K562 (cell line): ENCODE data around the gene COQ8B. TPM values are rescaled to one million over a fixed set of nuclear protein-coding genes. Genes with fewer than 3 reads are reported as not detected.

Experiments used
- ATAC-seq: fragments of 200-7000 bp; cut with Tn5 transposase; 3 replicates; pipeline ENCODE4 v1.9.1; 2020; ENCODE audit warnings: moderate library complexity
- BruUV-seq: library from RNA; stranded (reverse); fragments of 400-500 nt; replicated peaks from 2 replicates; lab custom pipeline; 2021; lab: Mats Ljungman, UMichigan
- CTCF ChIA-PET: fragments of 300-600 bp; formaldehyde crosslinking; extraction: SDS; loops from one replicate; lab custom pipeline; 2021; ENCODE audit warnings: low intra/inter-chr PET ratio; lab: Yijun Ruan, JAX
- POLR2A ChIA-PET: fragments of 300-600, 350-650 bp; sonication (Branson Sonifier 250); formaldehyde crosslinking; extraction: SDS; loops from one replicate; lab custom pipeline; 2021; ENCODE audit warnings: antibody characterized with exemption, inconsistent platforms; lab: Yijun Ruan, JAX
- DNase-seq, 4 experiments: peaks; one replicate each; pipeline versions ENCODE4 v3.0.0 to v3.0.0-alpha.2; 2011 to 2018; ENCODE audit warnings: low spot score in 3 of 4, mixed read lengths in 3 of 4; ENCODE audit errors: extremely low read depth in 1 of 4
- FAIRE-seq: peaks from 2 replicates; lab custom pipeline; 2011; peaks lifted over from hg19 to GRCh38; lab: Jason Lieb, UNC
- H2AFZ ChIP-seq: 2 replicates; pipeline ENCODE4 v1.6.0; 2011; ENCODE audit warnings: low read depth, low read length, control low read depth, inconsistent platforms
- H3K27ac ChIP-seq: fragments of 200-600 bp; 3 replicates; pipeline ENCODE4 v1.8.0; 2011; ENCODE audit warnings: low read depth, mild to moderate bottlenecking, control low read depth, inconsistent platforms, low read length, moderate library complexity, mixed read lengths; ENCODE audit errors: extremely low read depth
- H3K27me3 ChIP-seq, 2 experiments: fragments of 300-600 bp in 1 of 2; 2 replicates in 1 of 2; 3 replicates in 1 of 2; pipeline versions ENCODE4 v1.6.0 to v1.8.0; 2011; ENCODE audit warnings: inconsistent platforms in 2 of 2, low read length in 2 of 2, mild to moderate bottlenecking in 1 of 2, mixed read lengths in 1 of 2, moderate library complexity in 1 of 2; ENCODE audit not compliant: control insufficient read depth in 2 of 2, insufficient read depth in 2 of 2
- H3K36me3 ChIP-seq: fragments of 300-600 bp; 3 replicates; pipeline ENCODE4 v1.8.0; 2011; ENCODE audit warnings: mild to moderate bottlenecking, low read length, inconsistent platforms; ENCODE audit not compliant: control insufficient read depth, insufficient read depth
- H3K4me1 ChIP-seq, 2 experiments: fragments of 200-600 bp in 1 of 2; replicated peaks in 1 of 2; 2 replicates in 1 of 2; 3 replicates in 1 of 2; pipeline versions ENCODE4 v1.5.1 to v1.8.0; 2011; ENCODE audit warnings: inconsistent platforms in 2 of 2, low read length in 2 of 2, mild to moderate bottlenecking in 1 of 2, mixed read lengths in 1 of 2, moderate library complexity in 1 of 2; ENCODE audit not compliant: control insufficient read depth in 2 of 2, insufficient read depth in 2 of 2
- H3K4me2 ChIP-seq: 2 replicates; pipeline ENCODE4 v1.6.1; 2011; ENCODE audit warnings: low read length, control low read depth, inconsistent platforms, mixed read lengths; ENCODE audit not compliant: insufficient read depth
- H3K4me3 ChIP-seq: fragments of 200-600 bp; sonication (generic), shearing (Covaris generic); 2 replicates; pipeline ENCODE4 v1.5.1; 2016; ENCODE audit warnings: control low read depth, inconsistent platforms
- H3K79me2 ChIP-seq: fragments of 200-600 bp; 3 replicates; pipeline ENCODE4 v1.8.0; 2011; ENCODE audit warnings: low read length, inconsistent platforms; ENCODE audit not compliant: control insufficient read depth, insufficient read depth
- H3K9ac ChIP-seq, 2 experiments: 2 replicates each; pipeline versions ENCODE4 v1.6.0 to v1.6.1; 2011; ENCODE audit warnings: low read depth in 2 of 2, low read length in 2 of 2, control low read depth in 1 of 2, inconsistent platforms in 1 of 2, mild to moderate bottlenecking in 1 of 2, mixed read lengths in 1 of 2; ENCODE audit not compliant: insufficient read depth in 1 of 2
- H3K9me1 ChIP-seq: one replicate; pipeline ENCODE4 v1.6.0; 2011; ENCODE audit warnings: inconsistent platforms, mild to moderate bottlenecking, low read length, moderate library complexity; ENCODE audit not compliant: control insufficient read depth, insufficient read depth
- H3K9me3 ChIP-seq: replicated peaks from 2 replicates; pipeline ENCODE4 v1.5.1; 2011; ENCODE audit warnings: low read depth, low read length, inconsistent platforms; ENCODE audit not compliant: control insufficient read depth, insufficient read depth
- H4K20me1 ChIP-seq: replicated peaks from 2 replicates; pipeline ENCODE4 v1.6.1; 2011; ENCODE audit warnings: low read length, inconsistent platforms, mixed read lengths; ENCODE audit not compliant: control insufficient read depth, insufficient read depth
- ADNP ChIP-seq: fragments of 200-800 bp; sonication (Bioruptor generic); IDR thresholded peaks from 2 replicates; pipeline ENCODE4 v1.6.1; 2016; ENCODE audit warnings: missing genetic modification characterization, missing compliant biosample characterization
- BCOR ChIP-seq: fragments of 450-650 bp; IDR thresholded peaks from 2 replicates; pipeline ENCODE4 v1.6.1; 2016
- CBX5 ChIP-seq: IDR thresholded peaks from 2 replicates; pipeline ENCODE4 v1.6.1; 2014; ENCODE audit warnings: low read depth, borderline replicate concordance
- KDM1A ChIP-seq, 2 experiments: fragments of 450-650 bp; IDR thresholded peaks; 2 replicates each; pipeline ENCODE4 v1.6.1; 2016; ENCODE audit warnings: mild to moderate bottlenecking in 2 of 2
- POLR2G ChIP-seq: fragments of 200-400 bp; formaldehyde crosslinking; IDR thresholded peaks from 2 replicates; pipeline ENCODE4 v1.6.1; 2017; ENCODE audit warnings: low read depth, mild to moderate bottlenecking, antibody characterized with exemption, low read length, moderate library complexity
- RBM25 ChIP-seq: fragments of 200-400 bp; formaldehyde crosslinking; IDR thresholded peaks from 2 replicates; pipeline ENCODE4 v1.6.1; 2018; ENCODE audit warnings: low read length, low read depth, moderate library complexity; ENCODE audit not compliant: severe bottlenecking
- RCOR1 ChIP-seq, 2 experiments: IDR thresholded peaks; 2 replicates each; pipeline ENCODE4 v1.6.1; 2012; ENCODE audit warnings: low read depth in 2 of 2, low read length in 2 of 2, borderline replicate concordance in 1 of 2, improper control_type of control experiment in 1 of 2
- SMARCA5 ChIP-seq: fragments of 450-650 bp; IDR thresholded peaks from 2 replicates; pipeline ENCODE4 v1.6.1; 2016
- SRF ChIP-seq, 2 experiments: fragments of 250-450, 450-650 bp in 1 of 2; sonication (Bioruptor Pico) in 1 of 2; sonication (generic) in 1 of 2; formaldehyde crosslinking; IDR thresholded peaks; 2 replicates each; pipeline versions ENCODE4 v1.5.0 to v1.5.1; 2020 to 2022; ENCODE audit warnings: mild to moderate bottlenecking in 1 of 2, missing genetic modification reagents in 1 of 2
- WGBS: fragments of 100-300 bp; shearing (Covaris generic); methylation state at CpG from one replicate; pipeline ENCODE4 v1.1.6; 2016; ENCODE audit warnings: low coverage, mixed read lengths; ENCODE audit not compliant: insufficient coverage; ENCODE audit errors: missing lambda C conversion rate; 5-methylcytosine and 5-hydroxymethylcytosine counted together
- in situ Hi-C: fragments of 300-500 bp; cut with MboI; formaldehyde crosslinking; loops from 4 replicates; pipeline ENCODE4 v1.15.0; 2018; ENCODE audit warnings: inconsistent platforms, mixed read lengths
- intact Hi-C: fragments of 100-400 bp; cut with micrococcal nuclease; formaldehyde crosslinking; loops from 2 replicates; pipeline ENCODE4 v1.14.2; 2022
- polyA plus RNA-seq, 8 experiments: library from polyadenylated mRNA; depleted of rRNA in 4 of 8; stranded (reverse) in 5 of 8; unstranded in 3 of 8; fragments of >200 nt; fragmentation: Nextera tagmentation in 2 of 8; fragmentation: Illumina TruSeq in 1 of 8; extraction: Ambion mirVana in 2 of 8; extraction: Trizol in 1 of 8; gene quantifications; 2 replicates each; pipeline versions ENCODE4 v1.2.1 to v1.2.3, GENCODE V29; 2011 to 2014; ENCODE audit warnings: inconsistent platforms in 1 of 8, missing spikeins in 1 of 8
- total RNA-seq, 7 experiments: library from RNA; depleted of rRNA in 6 of 7; stranded (reverse); fragments of >200 nt in 6 of 7; fragmentation: Illumina TruSeq in 2 of 7; extraction: Trizol in 2 of 7; gene quantifications; 2 replicates each; pipeline versions ENCODE4 v1.2.1 to v1.2.3, GENCODE V29; 2011 to 2021; ENCODE audit warnings: low replicate concordance in 1 of 7

The COQ8B gene
- total and polyA plus RNA-seq, 9 of the 15 experiments (the other 6 are each of a cell fraction or from before 2014, with no cell fraction given), result 0.41 to 32.3 (median 12.9) TPM

GRCh38 chr19:40642757-40643305 is 73.9 kb downstream of the COQ8B start:
- no TSS peak for BruUV-seq
- H3K4me3 ChIP-seq, result no peak overlapping the region
- peaks cover 7 to 26% of the 10 kb centered on the region in 2 experiments; a peak in 4 of 5 replicates for H3K4me1 ChIP-seq
- no peak overlapping the region for H3K4me2 ChIP-seq
- TF ChIP-seq SMARCA5 (0 out of 2 replicates have a peak, but pooled peaks have one; percentile 18), RBM25 (peak; percentile 93), RCOR1 (IDR thresholded peaks at IDR 0.05; ENCODE audit: borderline replicate concordance in 1 of 2, low read depth in 2 of 2, low read length in 2 of 2) (0 out of 4 replicates have a peak, but pooled peaks of 1 of the 2 experiments have one; percentile 41), SRF (CRISPR knock-in tag; IDR thresholded peaks at IDR 0.05) (no peak), KDM1A (IDR thresholded peaks at IDR 0.05) (peak; percentile 22 to 50; a peak in 2 of 4 replicates), CBX5 (no peak), ADNP (0 out of 2 replicates have a peak, but pooled peaks have one; percentile 43), BCOR (peak; percentile 85), POLR2G (no peak)
- 72% methylated on average over 4 of the region's 8 CpGs for WGBS
- ATAC-seq (no peak), FAIRE-seq (no peak), DNase-seq (no peak)
- ChIA-PET CTCF (no interaction called here), POLR2A (interaction anchor here (0.6 kb wide), 1 partner anchor 108 kb away, joined by 3 read pairs; the partner anchor contains the start of gene ACTMAP)
- no peaks in the 10 kb centered on the region for H3K79me2 ChIP-seq
- no peaks in the 10 kb centered on the region for H3K27me3 ChIP-seq
- no peaks in the 10 kb centered on the region for H4K20me1 ChIP-seq
- H3K36me3 ChIP-seq, result no peaks in the 10 kb centered on the region
- no peak overlapping the region for H3K27ac ChIP-seq
- intact Hi-C loops, result no loop called here
- no peak overlapping the region for H3K9ac ChIP-seq
- no peaks in the 10 kb centered on the region for H3K9me1 ChIP-seq
- in situ Hi-C loops, result no loop called here
- H2AFZ ChIP-seq, result no peak overlapping the region
- no peaks in the 10 kb centered on the region for H3K9me3 ChIP-seq
